NCI-H1694 (cell line): ENCODE results near the gene CCDC190.
"Not testable (repeated sequence)": the region's sequence is repeated elsewhere in the genome, so short reads cannot be mapped to it uniquely, and the experiment has no call there.

Source experiments
- DNase-seq: peaks from one replicate; lab custom pipeline; 2025; lab: John Stamatoyannopoulos, UW

The CCDC190 gene

GRCh38 chr1:162877412-162877811, 16.4 kb upstream of the CCDC190 start:
- DNase-seq = no peak

GRCh38 chr1:162876751-162877150, 15.8 kb upstream of the CCDC190 start:
- no peak for DNase-seq

GRCh38 chr1:162873671-162874666, 13.0 kb upstream of the CCDC190 start:
- DNase-seq = no peak

- DNase-seq = no peak
Measured at GRCh38 chr1:162872981-162873380, 12.0 kb upstream of the CCDC190 start.

- DNase-seq = not testable (repeated sequence)
Measured at GRCh38 chr1:162871417-162871816, 10.4 kb upstream of the CCDC190 start.

GRCh38 chr1:162868972-162869371, 8.0 kb upstream of the CCDC190 start:
- DNase-seq = no peak

- DNase-seq = no peak
Measured at GRCh38 chr1:162861625-162862024, 650 bp upstream of the CCDC190 start.

- DNase-seq = no peak
Measured at GRCh38 chr1:162859191-162859590, 1.8 kb downstream of the CCDC190 start.

- no peak for DNase-seq
Measured at GRCh38 chr1:162857850-162858249, 3.1 kb downstream of the CCDC190 start.

GRCh38 chr1:162856260-162856659, 4.7 kb downstream of the CCDC190 start:
- DNase-seq = no peak

GRCh38 chr1:162855461-162856150, 5.4 kb downstream of the CCDC190 start:
- no peak for DNase-seq

- DNase-seq = peak; percentile 76
Measured at GRCh38 chr1:162854245-162854882, 6.6 kb downstream of the CCDC190 start.

- DNase-seq = no peak
Measured at GRCh38 chr1:162851341-162851740, 9.6 kb downstream of the CCDC190 start.

GRCh38 chr1:162849711-162850110, 11.3 kb downstream of the CCDC190 start:
- DNase-seq = no peak

GRCh38 chr1:162847839-162848453, 13.0 kb downstream of the CCDC190 start:
- DNase-seq = peak; percentile 48

GRCh38 chr1:162846256-162847212, 14.4 kb downstream of the CCDC190 start:
- no peak for DNase-seq

- no peak for DNase-seq
Measured at GRCh38 chr1:162844153-162844552, 16.8 kb downstream of the CCDC190 start.

GRCh38 chr1:162840250-162840839, 20.6 kb downstream of the CCDC190 start:
- no peak for DNase-seq

GRCh38 chr1:162838863-162839262, 22.1 kb downstream of the CCDC190 start:
- no peak for DNase-seq

GRCh38 chr1:162835157-162835899, 25.6 kb downstream of the CCDC190 start:
- no peak for DNase-seq
